ENCODE data around the gene DYSF.

DNA sequence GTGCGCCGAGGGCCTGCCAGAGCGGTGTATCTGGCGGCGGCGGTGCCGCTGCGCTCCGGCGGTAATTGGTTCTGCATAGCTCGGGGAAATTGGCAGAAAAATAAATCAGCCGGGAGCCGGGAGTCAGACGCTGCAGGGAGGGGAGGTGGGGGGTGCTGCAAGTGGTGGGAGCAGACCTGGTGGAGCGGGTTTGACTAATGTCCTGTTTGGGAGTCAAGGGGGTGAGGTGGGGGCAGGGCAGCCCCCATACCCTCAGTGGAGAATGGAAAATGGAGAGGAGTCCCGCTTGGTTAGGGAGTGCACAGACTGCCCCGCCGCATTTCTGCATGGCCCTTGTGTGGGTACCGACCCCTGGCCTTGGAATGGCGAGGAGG lies 107.3 kb downstream of the DYSF start:
- TF ChIP-seq EZH2 (IDR thresholded peaks at IDR 0.05) = no peak
- no peak for TF ChIP-seq FOXP2 (optimal IDR thresholded peaks at IDR 0.05; ENCODE audit: control extremely low read depth, extremely low read length, insufficient read depth)

All from SK-N-MC (cell line).